ENCODE data around the gene TTLL5.

Gene TTLL5

GRCh38 chr14:75858362-75858761 is 197.3 kb downstream of the TTLL5 start:
- no peak for FAIRE-seq
- no peak for DNase-seq (ENCODE audit: insufficient read length, low spot score)

DNA sequence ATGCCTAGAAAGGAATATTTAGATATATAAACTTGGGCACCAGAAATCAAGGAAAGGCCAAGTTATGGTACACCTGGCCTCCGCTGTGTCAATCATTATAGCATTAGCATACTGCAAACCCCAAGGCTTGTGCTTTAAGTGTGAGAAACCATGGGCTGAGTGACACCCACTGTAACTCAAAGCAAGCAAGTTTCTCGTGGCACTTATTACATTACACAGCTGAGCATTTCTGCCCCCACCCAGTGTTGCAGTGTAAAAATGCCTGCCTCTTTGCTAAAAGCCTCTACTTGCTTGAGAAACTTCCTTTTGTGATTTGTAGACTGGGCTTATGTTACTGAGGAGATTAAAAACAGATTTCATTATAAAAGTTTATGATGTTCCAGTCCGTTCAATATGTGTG is 198.7 kb downstream of the TTLL5 start:
- DNase-seq (ENCODE audit: insufficient read length, low spot score): no peak
- FAIRE-seq: no peak

DNA sequence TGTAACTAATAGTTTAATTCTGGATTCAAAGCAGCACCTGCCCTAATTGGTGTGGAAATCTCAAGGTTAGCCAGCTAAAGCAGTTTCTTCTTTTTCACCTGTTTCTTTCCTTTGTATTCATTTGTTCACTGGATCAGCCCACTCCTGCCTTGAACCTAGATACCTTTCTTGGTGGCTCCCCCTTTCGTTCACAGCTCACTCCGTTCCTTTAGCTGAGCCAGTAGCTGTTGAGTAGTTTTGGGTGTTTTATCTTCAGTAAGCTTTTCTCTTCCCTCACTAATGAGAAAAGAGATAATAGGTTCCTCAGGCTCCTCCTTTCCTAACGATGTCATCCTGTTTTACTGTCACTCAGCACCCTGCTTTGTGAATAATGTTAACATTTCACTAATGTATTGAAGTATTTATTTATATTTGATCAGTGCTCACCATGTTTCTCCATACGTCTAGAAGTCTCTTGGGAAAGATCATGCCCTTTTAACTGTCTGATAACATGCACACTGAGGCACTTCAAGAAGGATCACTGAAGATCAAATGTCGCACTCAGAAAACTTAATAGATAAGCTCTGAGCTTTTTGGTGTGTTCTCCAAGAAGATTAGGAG is 199.6 kb downstream of the TTLL5 start:
- DNase-seq (ENCODE audit: insufficient read length, low spot score) (no peak), FAIRE-seq (peak; percentile 36)

- no peak for DNase-seq (ENCODE audit: insufficient read length, low spot score)
- peak; percentile 44 for FAIRE-seq
Observed at GRCh38 chr14:75861161-75861621, 200.1 kb downstream of the TTLL5 start.

GRCh38 chr14:75863221-75863620 is 202.2 kb downstream of the TTLL5 start:
- DNase-seq (ENCODE audit: insufficient read length, low spot score) (no peak), FAIRE-seq (peak; percentile 51)

DNA sequence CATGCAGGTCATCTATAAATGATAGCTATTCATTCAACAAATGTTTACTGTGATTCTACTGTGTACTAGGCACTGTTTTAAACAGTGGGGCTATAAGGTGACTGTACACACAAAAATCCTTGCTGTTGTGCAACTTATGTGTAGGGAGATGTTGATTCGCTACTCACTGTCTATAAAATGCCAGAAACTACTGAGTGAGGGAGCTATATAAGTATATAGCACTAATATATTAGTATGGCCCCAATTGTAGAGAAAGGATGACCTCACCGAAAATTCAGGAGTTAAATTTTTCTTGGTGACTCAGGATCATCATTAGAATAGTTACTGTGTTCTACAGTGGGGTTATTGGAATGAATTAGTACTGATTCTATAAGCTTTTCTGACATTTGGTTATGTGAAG is 203.3 kb downstream of the TTLL5 start:
- FAIRE-seq: peak; percentile 91
- peak; percentile 66 for DNase-seq (ENCODE audit: insufficient read length, low spot score)

DNA sequence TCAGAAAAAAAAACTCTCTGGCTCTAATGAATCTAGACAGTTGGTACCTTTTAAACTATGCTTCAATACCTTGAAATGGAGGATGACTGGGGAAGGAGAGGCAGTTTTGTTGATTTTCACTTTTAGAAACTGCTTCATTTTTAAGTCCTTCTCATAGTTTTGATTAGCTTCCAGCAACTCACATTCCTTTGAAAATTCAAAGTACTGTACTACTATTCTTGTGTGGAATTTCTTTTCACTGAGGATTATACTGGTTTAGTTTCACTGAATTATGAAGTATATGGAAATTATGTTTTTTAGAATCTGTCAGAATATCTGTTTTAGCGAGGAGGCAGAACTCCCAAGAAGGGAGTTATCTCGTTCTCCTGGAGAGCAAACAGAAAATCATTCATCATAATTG is 204.5 kb downstream of the TTLL5 start:
- FAIRE-seq (peak; percentile 4), DNase-seq (ENCODE audit: insufficient read length, low spot score) (no peak)

- no peak for FAIRE-seq
Observed at GRCh38 chr14:75866970-75867369, 205.9 kb downstream of the TTLL5 start.

DNA sequence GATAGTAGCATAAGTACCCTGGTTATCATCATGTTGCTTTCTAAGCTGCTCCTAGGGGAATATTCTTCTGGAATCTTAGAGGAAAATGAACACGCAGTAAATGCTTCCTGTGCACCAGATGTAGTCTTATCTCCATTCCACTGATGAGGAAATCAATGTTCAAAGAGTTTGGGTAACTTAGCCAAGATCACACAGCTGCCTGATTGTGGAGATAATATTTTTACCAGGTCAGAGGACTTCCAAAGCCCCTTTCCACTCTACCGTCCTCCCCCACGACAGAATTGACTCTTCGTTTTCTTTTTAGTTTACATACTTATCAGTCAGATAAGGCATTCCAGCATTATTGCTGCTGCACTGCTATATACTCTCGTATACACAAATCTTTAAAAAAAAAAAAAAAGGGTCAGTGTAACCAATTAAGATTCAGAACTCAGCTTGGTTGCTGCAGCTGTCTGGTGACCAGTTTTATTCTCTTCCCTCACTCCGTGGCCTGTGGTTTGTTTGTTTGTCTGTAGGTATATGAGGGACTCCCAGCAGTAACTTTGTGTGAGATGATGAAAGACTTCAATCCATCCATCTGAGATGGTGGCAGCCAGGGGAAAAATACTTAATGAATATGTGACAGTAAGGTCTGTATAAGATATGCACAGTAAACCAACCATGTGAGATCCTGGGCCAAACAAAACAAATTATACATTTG is 210.3 kb downstream of the TTLL5 start:
- DNase-seq (ENCODE audit: insufficient read length, low spot score) (no peak), FAIRE-seq (peak; percentile 36)

More at GRCh38 chr14:75866970-75867369, 205.9 kb downstream of the TTLL5 start:
- no peak for DNase-seq (ENCODE audit: insufficient read length, low spot score)

DNA sequence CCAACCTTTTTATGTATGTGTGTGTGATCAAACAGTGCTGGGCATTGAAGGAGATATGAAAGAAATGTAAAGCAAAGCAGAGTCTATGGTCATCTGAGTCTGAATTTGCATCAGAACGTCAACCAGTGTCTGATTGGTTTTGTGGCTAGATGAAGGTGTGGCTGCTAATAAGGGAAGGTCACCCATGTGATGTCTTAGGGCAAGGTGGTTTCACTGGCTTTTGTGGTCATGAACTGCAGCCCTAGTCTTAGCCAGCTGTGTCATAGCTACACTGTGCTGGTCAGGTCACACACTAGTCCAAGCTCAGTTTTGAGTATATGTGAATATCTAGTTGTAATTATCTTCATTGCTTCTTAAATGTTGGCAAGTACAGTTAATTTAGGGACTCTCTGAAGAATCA is 214.9 kb downstream of the TTLL5 start:
- DNase-seq (ENCODE audit: insufficient read length, low spot score) (no peak), FAIRE-seq (peak; percentile 92)

GRCh38 chr14:75876530-75876929 is 215.5 kb downstream of the TTLL5 start:
- peak; percentile 87 for FAIRE-seq
- no peak for DNase-seq (ENCODE audit: insufficient read length, low spot score)

DNA sequence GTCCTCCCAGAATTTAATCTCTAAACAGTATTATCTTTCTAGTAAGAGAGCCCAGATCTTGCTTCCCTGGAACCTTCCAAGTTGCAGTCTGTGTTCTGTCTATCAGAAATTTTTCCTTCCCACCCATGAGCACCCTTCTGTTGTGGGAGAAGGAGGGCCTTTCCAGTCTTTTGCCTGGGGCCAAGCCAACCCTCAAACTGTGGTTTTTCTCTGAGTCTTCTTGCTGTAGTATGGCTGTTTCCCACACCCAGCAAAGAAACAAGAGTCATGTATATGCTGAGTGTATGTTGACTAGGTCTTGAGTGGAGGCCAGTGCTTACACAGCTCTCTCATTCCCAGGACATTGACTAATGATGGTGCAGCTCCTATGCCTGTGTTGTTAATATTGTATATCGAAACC is 216.2 kb downstream of the TTLL5 start:
- FAIRE-seq (peak; percentile 90), DNase-seq (ENCODE audit: insufficient read length, low spot score) (no peak)

DNA sequence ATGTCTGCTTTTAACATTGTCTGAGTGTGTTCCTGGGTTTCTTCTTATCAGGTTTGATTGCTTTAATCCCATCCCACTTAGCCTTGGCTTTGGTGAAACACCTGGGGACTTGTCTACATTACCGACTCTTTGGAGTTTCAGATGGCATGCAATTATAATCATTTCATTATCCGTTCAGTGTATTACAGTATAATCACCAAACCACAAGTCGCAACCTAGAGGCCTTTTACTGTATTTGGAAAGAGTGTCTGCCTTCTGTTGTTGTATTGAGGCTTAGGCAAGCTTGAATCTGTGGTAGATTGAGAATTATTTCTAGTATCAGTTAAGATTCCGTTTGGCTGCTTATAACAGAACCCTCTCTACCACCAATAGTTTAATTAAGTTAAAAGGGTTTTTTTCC is 216.8 kb downstream of the TTLL5 start:
- FAIRE-seq (no peak), DNase-seq (ENCODE audit: insufficient read length, low spot score) (no peak)

- peak; percentile 96 for FAIRE-seq
- DNase-seq (ENCODE audit: insufficient read length, low spot score): peak; percentile 87
Observed at GRCh38 chr14:75879031-75879430, 218.0 kb downstream of the TTLL5 start.

- FAIRE-seq (peak; percentile 73), DNase-seq (ENCODE audit: insufficient read length, low spot score) (no peak)
Observed at GRCh38 chr14:75880512-75880911, 219.5 kb downstream of the TTLL5 start.

DNA sequence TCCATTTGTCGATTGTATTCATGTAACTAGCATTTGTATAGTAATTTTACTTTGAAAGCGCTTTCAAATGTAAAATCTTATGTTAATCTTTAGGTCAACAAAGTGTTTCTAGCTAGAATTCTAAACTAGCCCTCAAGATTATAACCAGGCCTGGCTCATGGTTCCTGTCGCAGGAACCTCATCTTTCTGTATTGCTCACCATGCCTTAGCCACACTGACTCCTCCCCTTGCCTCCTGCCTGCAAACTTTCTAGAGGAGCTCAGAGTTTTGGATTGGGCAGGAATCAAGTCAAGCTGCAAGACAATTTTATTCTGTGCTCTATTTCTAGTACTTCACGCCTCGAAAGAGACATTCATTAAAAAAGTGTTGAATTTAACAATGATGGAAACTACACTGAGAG is 220.9 kb downstream of the TTLL5 start:
- FAIRE-seq: peak; percentile 76
- no peak for DNase-seq (ENCODE audit: insufficient read length, low spot score)

DNA sequence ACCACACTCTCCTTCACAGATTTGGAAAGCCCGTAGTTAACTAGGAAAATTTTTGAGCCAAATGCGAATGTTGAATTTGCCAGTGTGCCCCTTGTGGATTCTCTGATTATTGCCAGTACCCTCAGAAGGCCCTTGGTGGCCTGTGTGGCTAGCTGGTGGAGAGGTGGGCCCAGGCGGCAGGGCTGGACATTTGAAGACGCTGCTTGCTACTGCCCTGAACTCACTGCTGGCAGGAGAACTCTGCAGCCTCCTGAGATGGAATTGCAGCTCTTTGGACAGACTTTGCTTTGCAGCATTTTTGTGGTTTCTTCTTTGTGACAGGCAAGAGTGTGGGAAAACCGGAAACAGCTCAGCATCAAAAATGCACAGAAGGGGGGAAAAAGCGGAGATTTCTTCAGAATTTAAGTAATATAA is 223.2 kb downstream of the TTLL5 start:
- peak; percentile 41 for DNase-seq (ENCODE audit: insufficient read length, low spot score)
- FAIRE-seq: peak; percentile 94

DNA sequence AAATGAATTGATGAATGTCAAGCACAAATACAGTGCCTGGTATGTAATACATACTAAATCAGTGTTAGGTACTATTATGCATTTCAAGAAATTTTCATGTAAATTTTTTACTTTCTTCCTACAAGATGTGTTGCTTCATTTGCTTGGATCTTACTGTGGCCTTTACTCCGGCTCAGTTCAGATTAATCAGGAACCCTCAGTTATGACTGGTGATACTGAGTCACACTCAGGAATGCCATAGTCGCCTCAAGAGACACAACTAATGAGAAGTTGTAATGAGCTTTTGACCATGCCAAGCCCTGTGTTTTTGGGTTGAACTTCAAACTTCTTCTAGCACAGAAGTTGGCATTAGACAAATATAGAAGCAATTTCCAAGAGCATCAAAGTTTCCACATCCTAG is 224.8 kb downstream of the TTLL5 start:
- DNase-seq (ENCODE audit: insufficient read length, low spot score) (no peak), FAIRE-seq (peak; percentile 36)

- DNase-seq (ENCODE audit: insufficient read length, low spot score): no peak
- peak; percentile 96 for FAIRE-seq
Observed at GRCh38 chr14:75886636-75887348, 225.7 kb downstream of the TTLL5 start.

- DNase-seq (ENCODE audit: insufficient read length, low spot score) (no peak), FAIRE-seq (no peak)
Observed at GRCh38 chr14:75888945-75889344, 227.9 kb downstream of the TTLL5 start.

GRCh38 chr14:75896341-75896740 is 235.3 kb downstream of the TTLL5 start:
- DNase-seq (ENCODE audit: insufficient read length, low spot score) (no peak), FAIRE-seq (peak; percentile 40)

GRCh38 chr14:75904311-75904710 is 243.3 kb downstream of the TTLL5 start:
- no peak for DNase-seq (ENCODE audit: insufficient read length, low spot score)
- peak; percentile 59 for FAIRE-seq

All from HTR-8/SVneo (cell line).